NK-92 treated with Interleukin-12 subunit alpha and Interleukin-12 subunit beta, amount 100 ng/mL, for 24 hours (cell line): ENCODE data around the gene CD276.
"Not testable (repeated sequence)": the region's sequence is repeated elsewhere in the genome, so short reads cannot be mapped to it uniquely, and the experiment has no call there.

Experiments
- DNase-seq: peaks from one replicate; lab custom pipeline; 2025; lab: John Stamatoyannopoulos, UW

CD276 gene

GRCh38 chr15:73709686-73710085 is 25.5 kb downstream of the CD276 start:
- DNase-seq: no peak

GRCh38 chr15:73710321-73710720 is 26.1 kb downstream of the CD276 start:
- DNase-seq: no peak

GRCh38 chr15:73711526-73711925 is 27.3 kb downstream of the CD276 start:
- no peak for DNase-seq

- no peak for DNase-seq
These were observed 27.9 kb downstream of the CD276 start for GRCh38 chr15:73712107-73712506.

GRCh38 chr15:73714695-73715301 is 30.6 kb downstream of the CD276 start:
- no peak for DNase-seq

- no peak for DNase-seq
These were observed 31.2 kb downstream of the CD276 start for GRCh38 chr15:73715417-73715816.

- no peak for DNase-seq
These were observed 32.2 kb downstream of the CD276 start for GRCh38 chr15:73716417-73716816.

- no peak for DNase-seq
These were observed 33.0 kb downstream of the CD276 start for GRCh38 chr15:73717206-73717605.

- no peak for DNase-seq
These were observed 33.6 kb downstream of the CD276 start for GRCh38 chr15:73717802-73718201.

GRCh38 chr15:73718694-73719093 is 34.5 kb downstream of the CD276 start:
- DNase-seq: no peak

GRCh38 chr15:73722425-73722824 is 38.2 kb downstream of the CD276 start:
- no peak for DNase-seq

GRCh38 chr15:73723191-73723590 is 39.0 kb downstream of the CD276 start:
- no peak for DNase-seq

- DNase-seq: no peak
These were observed 40.0 kb downstream of the CD276 start for GRCh38 chr15:73724212-73724611.

- DNase-seq: no peak
These were observed 43.3 kb downstream of the CD276 start for GRCh38 chr15:73727330-73727976.

- DNase-seq: not testable (repeated sequence)
These were observed 47.9 kb downstream of the CD276 start for GRCh38 chr15:73732051-73732450.

- DNase-seq: no peak
These were observed 48.7 kb downstream of the CD276 start for GRCh38 chr15:73732930-73733329.

- no peak for DNase-seq
These were observed 53.4 kb downstream of the CD276 start for GRCh38 chr15:73737535-73737934.

- DNase-seq: no peak
These were observed 56.2 kb downstream of the CD276 start for GRCh38 chr15:73740152-73741048.

GRCh38 chr15:73741321-73741836 is 57.2 kb downstream of the CD276 start:
- no peak for DNase-seq

- DNase-seq: no peak
These were observed 60.1 kb downstream of the CD276 start for GRCh38 chr15:73744293-73744692.

GRCh38 chr15:73745073-73745472 is 60.9 kb downstream of the CD276 start:
- no peak for DNase-seq

GRCh38 chr15:73746261-73746660 is 62.1 kb downstream of the CD276 start:
- no peak for DNase-seq

- DNase-seq: no peak
These were observed 62.7 kb downstream of the CD276 start for GRCh38 chr15:73746883-73747282.
